ENCODE measurements around the gene PRIM2. TPM values are rescaled to one million over a fixed set of nuclear protein-coding genes. Genes with fewer than 3 reads are reported as not detected.
"Not testable (repeated sequence)": the region's sequence is repeated elsewhere in the genome, so short reads cannot be mapped to it uniquely, and the experiment has no call there.

Gene PRIM2
- total RNA-seq, 2 donors from 2014 or later: 10.4 to 23.1 TPM

DNA sequence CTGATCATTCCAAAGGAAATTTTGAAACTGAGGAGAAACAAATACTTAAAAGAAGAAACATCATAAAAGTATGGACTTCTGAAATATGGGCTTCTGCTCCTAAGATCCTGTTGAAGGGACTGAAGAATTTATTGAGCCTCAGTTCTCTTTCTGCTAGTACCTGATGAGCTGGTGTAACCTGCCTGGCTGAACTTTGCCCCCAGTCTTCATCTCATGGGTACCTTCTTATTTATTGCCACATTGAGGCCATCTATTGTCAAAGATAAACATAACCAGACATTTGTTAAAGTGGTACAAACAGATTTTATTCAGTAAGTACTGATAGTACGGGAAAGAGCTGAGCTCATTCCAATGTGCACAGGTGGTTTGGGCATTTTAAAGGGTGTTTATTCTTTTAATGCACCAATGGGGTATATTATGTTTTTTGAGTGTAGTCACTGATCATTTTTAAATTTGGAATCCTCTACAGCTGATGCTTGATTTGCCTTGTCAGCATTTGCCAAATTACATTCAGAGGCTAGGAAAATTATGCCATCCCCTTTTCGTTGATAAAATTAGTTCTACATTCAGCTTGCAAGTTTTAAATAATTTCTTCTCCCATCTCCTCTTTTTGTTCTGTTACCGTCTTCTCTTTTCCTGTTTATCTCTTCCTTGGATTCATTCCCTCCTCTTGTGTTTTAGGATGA, 118.2 kb downstream of the PRIM2 start:
- TF ChIP-seq, protein P1, sequence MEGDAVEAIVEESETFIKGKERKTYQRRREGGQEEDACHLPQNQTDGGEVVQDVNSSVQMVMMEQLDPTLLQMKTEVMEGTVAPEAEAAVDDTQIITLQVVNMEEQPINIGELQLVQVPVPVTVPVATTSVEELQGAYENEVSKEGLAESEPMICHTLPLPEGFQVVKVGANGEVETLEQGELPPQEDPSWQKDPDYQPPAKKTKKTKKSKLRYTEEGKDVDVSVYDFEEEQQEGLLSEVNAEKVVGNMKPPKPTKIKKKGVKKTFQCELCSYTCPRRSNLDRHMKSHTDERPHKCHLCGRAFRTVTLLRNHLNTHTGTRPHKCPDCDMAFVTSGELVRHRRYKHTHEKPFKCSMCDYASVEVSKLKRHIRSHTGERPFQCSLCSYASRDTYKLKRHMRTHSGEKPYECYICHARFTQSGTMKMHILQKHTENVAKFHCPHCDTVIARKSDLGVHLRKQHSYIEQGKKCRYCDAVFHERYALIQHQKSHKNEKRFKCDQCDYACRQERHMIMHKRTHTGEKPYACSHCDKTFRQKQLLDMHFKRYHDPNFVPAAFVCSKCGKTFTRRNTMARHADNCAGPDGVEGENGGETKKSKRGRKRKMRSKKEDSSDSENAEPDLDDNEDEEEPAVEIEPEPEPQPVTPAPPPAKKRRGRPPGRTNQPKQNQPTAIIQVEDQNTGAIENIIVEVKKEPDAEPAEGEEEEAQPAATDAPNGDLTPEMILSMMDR (IDR thresholded peaks at IDR 0.05): no peak
- H3K9ac ChIP-seq (ENCODE audit: low read depth in 2 of 2, low read length in 2 of 2): no peak overlapping the region
- intact Hi-C loops (cut with DNase I): no loop called here
- H3K4me1 ChIP-seq: no peaks in the 10 kb centered on the region
- H3K27ac ChIP-seq: no peak overlapping the region
- no peak overlapping the region for H3K4me3 ChIP-seq
- DNase-seq: no peak
- H3K27me3 ChIP-seq: no peaks in the 10 kb centered on the region
- no peaks in the 10 kb centered on the region for H3K9me3 ChIP-seq
- no peaks in the 10 kb centered on the region for H3K36me3 ChIP-seq

DNA sequence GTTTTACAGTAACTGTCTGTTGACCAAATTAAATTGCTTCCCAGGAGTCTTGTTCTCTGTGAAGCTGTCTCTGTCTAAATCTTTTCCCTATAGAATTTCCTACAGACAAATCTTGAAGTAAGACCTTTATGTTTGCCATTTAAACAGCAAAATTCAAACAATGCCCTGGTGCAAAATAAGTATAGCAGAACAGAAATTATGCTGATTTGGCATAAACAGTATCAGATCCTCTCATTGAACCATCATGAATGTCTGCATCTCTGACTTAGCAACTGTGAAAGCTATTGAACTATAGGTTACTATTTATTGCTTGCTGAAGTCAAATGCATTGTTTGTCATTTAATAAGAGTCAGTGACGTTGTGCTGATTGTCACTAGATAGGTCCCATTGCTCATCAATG, 123.3 kb downstream of the PRIM2 start:
- H3K9ac ChIP-seq (ENCODE audit: low read depth in 2 of 2, low read length in 2 of 2); H3K27ac ChIP-seq; H3K27me3 ChIP-seq; intact Hi-C loops (cut with DNase I); DNase-seq; H3K4me3 ChIP-seq; H3K36me3 ChIP-seq; H3K9me3 ChIP-seq; H3K4me1 ChIP-seq: not testable (repeated sequence)

DNA sequence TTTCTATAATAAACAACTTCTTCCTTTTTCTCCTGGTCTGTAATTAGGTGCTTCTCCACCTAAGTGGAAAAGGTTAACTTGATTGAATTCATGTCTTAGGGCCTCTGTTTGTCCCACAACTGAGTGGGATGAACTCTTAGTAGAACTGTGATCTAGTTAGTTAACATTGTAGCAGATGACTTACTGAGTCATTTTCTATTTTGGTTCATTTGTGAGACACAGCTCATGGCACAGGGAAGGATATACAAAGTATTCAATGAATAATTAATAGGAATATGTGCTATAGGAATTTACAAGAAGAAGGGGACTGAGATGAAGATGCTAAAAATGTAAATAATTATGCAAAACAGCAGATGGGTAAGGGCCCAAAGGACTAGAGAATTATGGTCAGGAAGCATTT, 124.7 kb downstream of the PRIM2 start:
- H3K27me3 ChIP-seq; H3K4me1 ChIP-seq; intact Hi-C loops (cut with DNase I); H3K36me3 ChIP-seq; H3K27ac ChIP-seq; DNase-seq; H3K4me3 ChIP-seq; H3K9ac ChIP-seq (ENCODE audit: low read depth in 2 of 2, low read length in 2 of 2); H3K9me3 ChIP-seq: not testable (repeated sequence)

DNA sequence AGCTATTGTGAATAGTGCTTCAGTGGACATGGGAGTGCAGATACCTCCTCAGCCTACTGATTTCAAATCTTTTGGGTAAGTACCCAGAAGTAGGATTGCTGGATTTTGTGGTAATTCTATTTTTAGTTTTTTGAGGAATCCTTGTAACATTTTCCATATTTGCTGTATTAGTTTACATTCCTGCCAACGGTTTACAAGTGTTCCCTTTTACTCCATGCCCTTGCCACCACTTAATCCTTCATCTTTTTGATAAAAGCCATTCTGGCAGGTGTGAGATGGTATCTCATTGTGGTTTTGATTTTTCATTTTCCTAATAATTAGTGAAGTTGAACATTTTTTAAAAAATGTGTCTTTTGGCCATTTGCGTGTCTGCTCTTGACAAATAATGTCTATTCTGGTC, 125.8 kb downstream of the PRIM2 start:
- DNase-seq; H3K4me3 ChIP-seq; intact Hi-C loops (cut with DNase I); H3K9me3 ChIP-seq; H3K27ac ChIP-seq; H3K4me1 ChIP-seq; H3K27me3 ChIP-seq; H3K36me3 ChIP-seq; H3K9ac ChIP-seq (ENCODE audit: low read depth in 2 of 2, low read length in 2 of 2): not testable (repeated sequence)

DNA sequence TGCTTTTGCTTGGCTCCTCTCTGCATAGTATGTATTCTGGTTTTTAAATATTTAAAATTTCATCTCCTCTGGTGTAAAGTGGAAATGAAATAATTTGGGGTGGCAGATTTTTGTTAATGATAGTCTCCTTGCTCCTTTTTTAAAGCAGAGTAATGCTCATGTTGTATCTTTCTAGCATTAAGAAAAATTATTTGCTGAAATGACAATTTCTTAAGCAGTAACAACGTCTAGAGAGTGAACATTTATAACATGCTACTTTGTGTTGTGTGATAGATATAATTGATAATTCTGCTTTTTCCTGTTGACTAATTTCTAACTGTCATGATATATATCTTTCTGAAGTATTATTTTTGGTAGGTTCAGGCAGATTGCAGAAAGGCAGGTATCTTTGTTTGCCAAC, 127.4 kb downstream of the PRIM2 start:
- H3K36me3 ChIP-seq; H3K27me3 ChIP-seq; H3K27ac ChIP-seq; H3K9ac ChIP-seq (ENCODE audit: low read depth in 2 of 2, low read length in 2 of 2); intact Hi-C loops (cut with DNase I); DNase-seq; H3K4me1 ChIP-seq; H3K4me3 ChIP-seq; H3K9me3 ChIP-seq: not testable (repeated sequence)

DNA sequence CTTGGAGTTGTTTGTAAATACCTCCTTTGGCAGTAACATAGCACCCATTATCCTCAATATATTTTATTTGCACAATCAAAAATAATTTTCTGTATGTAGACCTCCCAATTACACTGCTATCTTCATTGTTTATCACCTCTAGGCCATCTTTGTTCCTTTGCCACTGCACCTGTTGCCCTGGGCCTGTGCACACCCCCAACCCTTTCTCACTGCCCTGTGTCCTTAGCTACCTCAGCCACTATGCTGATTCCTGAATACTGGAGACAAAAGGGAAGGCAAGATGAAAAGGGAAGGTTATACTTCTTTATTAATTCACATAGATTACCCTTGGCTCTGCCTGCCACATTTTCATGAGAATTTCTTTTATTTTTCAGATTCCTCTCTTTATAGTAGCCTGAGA, 127.9 kb downstream of the PRIM2 start:
- H3K4me1 ChIP-seq; DNase-seq; intact Hi-C loops (cut with DNase I); H3K9me3 ChIP-seq; H3K4me3 ChIP-seq; H3K27me3 ChIP-seq; H3K27ac ChIP-seq; H3K36me3 ChIP-seq; H3K9ac ChIP-seq (ENCODE audit: low read depth in 2 of 2, low read length in 2 of 2): not testable (repeated sequence)

DNA sequence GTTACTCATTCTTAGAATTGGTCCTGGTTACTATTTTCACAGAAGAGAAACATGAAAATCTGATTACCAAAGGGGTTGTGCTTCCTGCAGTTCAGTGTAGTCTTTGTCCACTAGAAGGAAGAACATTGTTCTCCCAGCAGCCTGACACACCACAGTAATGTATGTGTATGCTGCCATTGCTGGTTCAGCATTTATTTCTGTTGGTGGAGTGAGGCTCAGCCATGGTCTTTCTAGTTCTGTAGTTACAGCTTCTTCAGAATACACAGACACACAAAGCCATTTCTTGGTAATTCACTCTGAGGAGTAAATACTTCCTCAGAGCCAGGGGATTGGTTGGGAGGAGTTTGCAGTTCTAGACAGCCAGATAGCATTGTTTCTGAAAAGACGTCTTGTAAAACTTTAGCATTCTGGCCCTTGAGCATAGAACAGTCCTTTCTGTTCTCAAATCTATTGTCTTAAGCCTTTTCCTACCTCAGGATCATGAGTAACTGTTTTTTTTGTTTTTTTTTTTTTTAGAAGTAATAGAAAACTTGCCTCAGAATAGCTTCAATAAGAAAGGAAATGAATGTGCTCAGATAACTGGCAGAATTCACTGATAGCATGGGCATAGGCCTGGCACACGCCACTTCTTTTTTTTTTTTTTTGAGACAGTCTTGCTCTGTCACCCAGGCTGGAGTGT, 128.5 kb downstream of the PRIM2 start:
- intact Hi-C loops (cut with DNase I); H3K4me3 ChIP-seq; H3K9ac ChIP-seq (ENCODE audit: low read depth in 2 of 2, low read length in 2 of 2); H3K9me3 ChIP-seq; H3K27me3 ChIP-seq; H3K27ac ChIP-seq; H3K36me3 ChIP-seq; DNase-seq; H3K4me1 ChIP-seq: not testable (repeated sequence)

DNA sequence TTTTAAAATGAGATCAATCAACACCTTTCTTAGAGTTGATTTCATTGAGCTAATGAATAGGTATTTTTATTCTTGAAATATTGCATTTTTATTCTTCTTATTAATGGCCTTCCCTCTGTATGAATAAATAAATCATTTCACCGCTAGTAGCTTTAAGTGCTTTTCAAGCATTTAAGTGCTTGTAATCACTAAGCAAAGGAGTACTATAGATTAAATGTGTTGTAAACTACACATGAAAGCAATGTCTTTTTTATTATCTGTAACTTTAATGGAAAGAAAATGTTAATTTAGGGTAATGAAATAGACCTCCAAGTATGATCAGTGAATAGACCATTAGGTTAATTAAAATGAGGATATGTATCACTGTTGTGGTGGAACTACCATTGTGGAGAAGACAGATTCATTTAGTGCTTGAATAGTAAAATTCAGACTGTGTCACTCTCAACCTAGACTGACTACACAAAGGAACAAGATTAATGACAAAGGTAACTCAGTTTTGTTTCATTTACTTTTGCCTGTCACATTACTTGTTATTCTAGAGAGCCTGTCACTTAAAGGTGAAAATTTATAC, 132.2 kb downstream of the PRIM2 start:
- H3K4me3 ChIP-seq; H3K36me3 ChIP-seq; H3K27me3 ChIP-seq; H3K4me1 ChIP-seq; H3K9me3 ChIP-seq; intact Hi-C loops (cut with DNase I); DNase-seq; H3K9ac ChIP-seq (ENCODE audit: low read depth in 2 of 2, low read length in 2 of 2); H3K27ac ChIP-seq: not testable (repeated sequence)

DNA sequence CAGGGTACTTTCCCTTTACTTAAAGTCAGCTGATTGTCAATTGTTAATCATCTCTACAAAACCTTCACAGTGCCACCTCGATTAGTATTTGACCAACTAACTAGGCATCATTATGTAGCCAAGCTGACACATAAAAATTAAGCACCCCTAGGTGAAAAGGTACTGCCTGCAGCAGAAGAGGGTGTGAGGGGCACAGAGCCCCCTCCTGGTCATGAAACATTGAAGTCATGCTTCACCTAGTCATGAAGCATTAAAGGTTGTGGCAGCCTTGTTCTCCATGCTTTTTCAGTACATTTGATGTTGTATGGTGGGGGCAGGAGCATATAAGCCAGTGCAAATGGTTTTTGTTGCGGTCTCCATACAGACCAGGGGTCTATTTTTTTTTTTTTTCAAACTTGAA, 142.4 kb downstream of the PRIM2 start:
- H3K36me3 ChIP-seq; H3K27me3 ChIP-seq; intact Hi-C loops (cut with DNase I); H3K4me1 ChIP-seq; H3K4me3 ChIP-seq; H3K27ac ChIP-seq; H3K9ac ChIP-seq (ENCODE audit: low read depth in 2 of 2, low read length in 2 of 2); H3K9me3 ChIP-seq; DNase-seq: not testable (repeated sequence)

DNA sequence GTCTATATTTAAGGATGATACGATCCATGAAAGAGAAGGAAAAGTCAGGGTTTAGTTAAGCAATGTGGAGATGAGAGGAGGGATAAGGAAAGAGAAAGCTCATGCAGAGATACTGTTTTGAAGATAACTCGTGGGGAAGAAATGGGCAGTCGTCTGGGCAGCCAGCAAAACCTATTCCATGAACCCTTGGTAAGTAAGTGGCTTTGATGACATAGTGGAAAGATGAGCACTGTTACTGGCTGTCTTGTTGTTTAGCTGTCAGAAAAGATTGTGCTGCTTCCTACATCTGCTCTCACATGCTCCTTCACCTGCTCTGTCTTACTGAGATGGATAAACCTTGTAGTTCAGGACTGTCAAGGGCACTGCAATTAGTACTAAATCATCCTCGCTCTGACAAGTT, 143.6 kb downstream of the PRIM2 start:
- H3K4me3 ChIP-seq, DNase-seq, H3K4me1 ChIP-seq: not testable (repeated sequence)

DNA sequence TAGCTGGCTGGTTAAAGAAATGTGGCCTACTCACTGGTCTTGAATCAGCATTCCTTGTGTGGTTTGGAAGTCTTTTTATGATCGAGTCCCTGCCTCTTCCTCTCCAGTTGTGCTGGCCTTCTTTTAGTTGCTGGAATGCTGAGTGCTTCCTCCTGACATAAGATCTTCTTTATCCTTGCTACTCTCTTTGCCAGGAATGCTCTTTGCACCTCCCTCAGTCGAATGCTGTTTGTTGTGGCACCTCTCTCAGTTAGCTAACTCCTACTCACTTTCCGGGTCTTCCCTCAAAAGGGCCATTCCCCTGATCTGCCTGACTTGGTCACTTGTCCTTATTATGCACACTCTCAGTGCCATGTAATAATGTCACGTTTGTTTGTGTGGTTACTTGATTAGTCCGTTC, 146.4 kb downstream of the PRIM2 start:
- DNase-seq; H3K27ac ChIP-seq; H3K9me3 ChIP-seq; H3K36me3 ChIP-seq; H3K4me1 ChIP-seq; H3K27me3 ChIP-seq; intact Hi-C loops (cut with DNase I); H3K4me3 ChIP-seq; H3K9ac ChIP-seq (ENCODE audit: low read depth in 2 of 2, low read length in 2 of 2): not testable (repeated sequence)

More for the DNA sequence above, 143.6 kb downstream of the PRIM2 start:
- H3K36me3 ChIP-seq; H3K27me3 ChIP-seq; intact Hi-C loops (cut with DNase I); H3K9me3 ChIP-seq; H3K9ac ChIP-seq (ENCODE audit: low read depth in 2 of 2, low read length in 2 of 2); H3K27ac ChIP-seq: not testable (repeated sequence)

DNA sequence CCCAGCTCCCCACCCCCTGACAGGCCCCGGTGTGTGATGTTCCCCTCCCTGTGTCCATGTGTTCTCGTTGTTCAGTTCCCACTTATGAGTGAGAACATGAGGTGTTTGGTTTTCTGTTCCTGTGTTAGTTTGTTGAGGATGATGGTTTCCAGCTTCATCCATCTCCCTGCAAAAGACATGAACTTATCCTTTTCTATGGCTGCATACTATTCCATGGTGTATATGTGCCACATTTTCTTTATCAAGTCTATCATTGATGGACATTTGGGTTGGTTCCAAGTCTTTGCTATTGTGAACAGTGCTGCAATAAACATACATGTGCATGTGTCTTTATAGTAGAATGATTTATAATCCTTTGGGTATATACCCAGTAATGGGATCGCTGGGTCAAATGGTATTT, 148.5 kb downstream of the PRIM2 start:
- H3K4me3 ChIP-seq; intact Hi-C loops (cut with DNase I); H3K4me1 ChIP-seq; DNase-seq; H3K27ac ChIP-seq; H3K27me3 ChIP-seq; H3K9ac ChIP-seq (ENCODE audit: low read depth in 2 of 2, low read length in 2 of 2); H3K9me3 ChIP-seq; H3K36me3 ChIP-seq: not testable (repeated sequence)

All from colonic mucosa (tissue), 4 donors.